Esophagus muscularis mucosa (tissue), 4 donors: ENCODE results near the gene TRAPPC3. TPM values are rescaled to one million over a fixed set of nuclear protein-coding genes. Genes with fewer than 3 reads are reported as not detected.
A peak's percentile ranks its signal among the peaks of the same experiment; 100 is the strongest.

Experiments used
- DNase-seq: peaks from one replicate; pipeline ENCODE4 v3.0.0-alpha.2; 2017; ENCODE audit errors: extremely low spot score
- H3K27ac ChIP-seq, 4 donors: fragments of 200-600 bp; sonication (generic); replicated peaks in 1 of 4; 1 replicate in 3 of 4; 2 replicates in 1 of 4; pipeline ENCODE4 v1.5.1; 2016 to 2019; ENCODE audit warnings: mild to moderate bottlenecking in 1 of 4
- H3K27me3 ChIP-seq, 4 donors: fragments of 200-600 bp; sonication (generic); one replicate each; pipeline versions ENCODE4 v1.5.1 to v1.6.0; 2016 to 2019
- H3K36me3 ChIP-seq, 4 donors: fragments of 200-600 bp; sonication (generic); one replicate each; pipeline ENCODE4 v1.5.1; 2016 to 2019
- H3K4me1 ChIP-seq, 4 donors: fragments of 200-600 bp; sonication (generic); one replicate each; pipeline ENCODE4 v1.5.1; 2016 to 2019
- H3K4me3 ChIP-seq, 4 donors: fragments of 200-600 bp; sonication (generic); 1 replicate in 2 of 4; 2 replicates in 2 of 4; pipeline ENCODE4 v1.5.1; 2016 to 2019; ENCODE audit warnings: mild to moderate bottlenecking in 4 of 4, moderate library complexity in 1 of 4
- H3K9me3 ChIP-seq, 4 donors: fragments of 200-600 bp; sonication (generic); 1 replicate in 3 of 4; 2 replicates in 1 of 4; pipeline ENCODE4 v1.5.1; 2016 to 2019
- CTCF ChIP-seq, 3 experiments: fragments of 200-600 bp in 2 of 3; fragments of 450-650 bp in 1 of 3; sonication (generic) in 2 of 3; IDR thresholded peaks; one replicate each; pipeline ENCODE4 v1.5.1; 2017 to 2019; ENCODE audit warnings: antibody characterized with exemption in 3 of 3, mild to moderate bottlenecking in 2 of 3, moderate library complexity in 1 of 3
- EP300 ChIP-seq: sonication (generic); formaldehyde crosslinking; IDR thresholded peaks from one replicate; pipeline ENCODE4 v1.6.1; 2017; ENCODE audit warnings: antibody characterized with exemption
- POLR2A ChIP-seq: fragments of 450-650 bp; IDR thresholded peaks from one replicate; pipeline ENCODE4 v1.6.1; 2017; ENCODE audit warnings: antibody characterized with exemption, moderate library complexity, mild to moderate bottlenecking, low read depth
- POLR2AphosphoS5 ChIP-seq, 2 donors: sonication (generic); formaldehyde crosslinking; IDR thresholded peaks; one replicate each; pipeline ENCODE4 v1.6.1; 2017; ENCODE audit warnings: antibody characterized with exemption in 2 of 2
- WGBS: methylation state at CpG from one replicate; pipeline ENCODE4 v1.1.5; 2018; 5-methylcytosine and 5-hydroxymethylcytosine counted together
- intact Hi-C: fragments of 100-400 bp; cut with DNase I; formaldehyde crosslinking; loops from one replicate; pipeline ENCODE4 v1.15.1; 2023
- total RNA-seq, 4 donors: library from RNA; depleted of rRNA; stranded (reverse); fragments of >200 nt; gene quantifications; one replicate each; pipeline versions ENCODE4 v1.1.0 to v1.2.1, GENCODE V29; 2016

Gene TRAPPC3
- total RNA-seq, 4 donors from 2014 or later: 97.9 to 164 (median 122) TPM

- 42% methylated on average over 2 of the region's 2 CpGs for WGBS
- no peak overlapping the region for H3K4me3 ChIP-seq
- H3K27me3 ChIP-seq: no peaks in the 10 kb centered on the region
- H3K36me3 ChIP-seq: peaks cover 29 to 36% (median 35%) of the 10 kb centered on the region in 4 donors
- intact Hi-C loops: no loop called here
- no peak for DNase-seq
- TF ChIP-seq POLR2AphosphoS5 (IDR thresholded peaks at IDR 0.05) (peak; percentile 80), EP300 (no peak)
- H3K27ac ChIP-seq: peak overlapping the region; percentile 76 to 89 (median 81)
- H3K9me3 ChIP-seq: no peaks in the 10 kb centered on the region
- peaks cover 22 to 73% (median 50%) of the 10 kb centered on the region in 4 donors for H3K4me1 ChIP-seq
Measured at GRCh38 chr1:36183309-36183856, 34.1 kb upstream of the TRAPPC3 start.

DNA sequence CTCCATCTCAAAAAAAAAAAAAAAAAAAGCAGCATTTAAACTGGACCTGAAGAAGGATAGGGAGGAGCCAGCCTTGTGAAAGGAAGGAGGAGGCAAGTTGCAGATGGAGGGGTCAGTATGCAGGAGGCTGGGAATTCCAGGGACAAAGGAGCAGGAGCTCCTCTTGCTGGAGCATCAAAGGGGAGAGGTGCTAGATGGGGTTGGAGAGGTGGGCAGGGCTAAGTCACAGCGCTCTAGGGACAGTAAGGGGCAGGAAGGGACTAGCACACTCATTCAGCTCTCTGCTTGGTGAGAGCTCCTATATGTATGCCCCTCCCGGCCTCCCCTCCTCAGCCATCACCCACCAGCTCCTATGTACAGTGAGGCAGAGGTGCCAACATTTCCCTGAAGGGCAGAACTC is 33.4 kb upstream of the TRAPPC3 start:
- no peaks in the 10 kb centered on the region for H3K9me3 ChIP-seq
- intact Hi-C loops: no loop called here
- peaks cover 36 to 43% (median 41%) of the 10 kb centered on the region in 4 donors for H3K36me3 ChIP-seq
- 38% methylated on average over 1 of the region's 2 CpGs for WGBS
- no peak overlapping the region for H3K4me3 ChIP-seq
- peaks cover 24 to 73% (median 52%) of the 10 kb centered on the region in 4 donors for H3K4me1 ChIP-seq
- H3K27me3 ChIP-seq: no peaks in the 10 kb centered on the region
- no peak for DNase-seq
- peak overlapping the region; percentile 76 to 89 (median 81) for H3K27ac ChIP-seq
- TF ChIP-seq POLR2A (no peak), POLR2AphosphoS5 (IDR thresholded peaks at IDR 0.05) (no peak)

DNA sequence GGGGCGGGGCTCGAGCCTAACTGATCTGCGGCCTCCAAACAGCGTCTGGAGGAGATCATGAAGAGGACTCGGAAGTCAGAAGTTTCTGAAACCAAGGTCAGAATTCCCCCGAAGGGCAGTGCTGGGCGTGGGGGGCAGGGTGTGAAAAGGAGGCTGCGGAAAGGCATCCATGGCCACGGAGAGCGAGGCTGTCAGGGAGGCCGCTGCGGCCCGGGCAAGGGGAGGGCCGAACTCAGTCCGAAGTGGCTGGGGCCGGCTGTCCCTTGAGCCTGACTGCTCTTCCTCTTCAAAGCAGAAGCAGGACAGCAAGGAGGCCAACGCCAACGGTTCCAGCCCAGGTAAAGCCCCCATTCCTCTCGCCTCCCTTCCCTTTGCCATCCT is 29.9 kb upstream of the TRAPPC3 start:
- Histone ChIP-seq H3K36me3 (peaks cover 64 to 77% (median 76%) of the 10 kb centered on the region in 4 donors), H3K9me3 (no peaks in the 10 kb centered on the region), H3K27ac (peak overlapping the region; percentile 70 to 89 (median 78)), H3K27me3 (no peaks in the 10 kb centered on the region), H3K4me1 (peaks cover 44 to 93% (median 72%) of the 10 kb centered on the region in 4 donors), H3K4me3 (no peak overlapping the region)
- no peak for DNase-seq
- intact Hi-C loops: no loop called here
- whole genome bisulfite sequencing: 90% methylated on average over 19 of the region's 19 CpGs
- TF ChIP-seq CTCF (IDR thresholded peaks at IDR 0.05): no peak
- no peak for TF ChIP-seq POLR2A
- TF ChIP-seq EP300: no peak

DNA sequence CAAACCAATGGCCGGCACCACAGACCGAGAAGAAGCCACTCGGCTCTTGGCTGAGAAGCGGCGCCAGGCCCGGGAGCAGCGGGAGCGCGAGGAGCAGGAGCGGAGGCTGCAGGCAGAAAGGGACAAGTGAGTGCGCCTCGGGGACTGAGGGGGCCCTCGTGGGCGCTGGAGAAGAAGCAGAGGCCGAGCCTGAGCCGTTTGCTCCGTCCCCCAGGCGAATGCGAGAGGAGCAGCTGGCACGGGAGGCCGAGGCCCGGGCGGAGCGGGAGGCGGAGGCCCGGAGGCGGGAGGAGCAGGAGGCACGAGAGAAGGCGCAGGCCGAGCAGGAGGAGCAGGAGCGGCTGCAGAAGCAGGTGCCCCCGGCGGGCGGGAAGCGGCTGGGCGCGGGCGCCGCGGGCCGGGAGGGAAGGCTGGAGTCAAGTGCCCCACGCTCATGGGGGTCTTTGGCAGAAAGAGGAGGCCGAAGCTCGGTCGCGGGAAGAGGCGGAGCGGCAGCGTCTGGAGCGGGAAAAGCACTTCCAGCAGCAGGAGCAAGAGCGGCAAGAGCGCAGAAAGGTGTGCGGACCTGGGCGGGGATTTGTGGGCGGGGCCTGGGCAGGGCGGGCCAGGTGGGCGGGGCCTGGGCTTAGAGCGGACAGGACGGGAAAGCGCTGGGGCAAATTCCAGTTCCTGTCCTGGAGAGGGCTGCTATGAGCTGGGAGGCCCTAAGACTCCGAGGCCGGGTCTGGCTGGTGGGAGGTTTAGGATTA is 29.4 kb upstream of the TRAPPC3 start:
- H3K36me3 ChIP-seq: peaks cover 70 to 83% (median 82%) of the 10 kb centered on the region in 4 donors
- TF ChIP-seq EP300 (no peak), POLR2AphosphoS5 (IDR thresholded peaks at IDR 0.05) (no peak), POLR2A (no peak), CTCF (IDR thresholded peaks at IDR 0.05) (no peak)
- peak overlapping the region; percentile 70 to 89 (median 78) for H3K27ac ChIP-seq
- H3K4me3 ChIP-seq: no peak overlapping the region
- no peaks in the 10 kb centered on the region for H3K9me3 ChIP-seq
- H3K4me1 ChIP-seq: peaks cover 49 to 91% (median 72%) of the 10 kb centered on the region in 4 donors
- WGBS: 81% methylated on average over 61 of the region's 62 CpGs
- intact Hi-C loops: no loop called here
- no peaks in the 10 kb centered on the region for H3K27me3 ChIP-seq
- DNase-seq: no peak

- Histone ChIP-seq H3K36me3 (peaks cover 77 to 91% (median 90%) of the 10 kb centered on the region in 4 donors), H3K27ac (peak overlapping the region; percentile 70 to 89 (median 78)), H3K9me3 (no peaks in the 10 kb centered on the region), H3K27me3 (no peaks in the 10 kb centered on the region), H3K4me1 (peaks cover 53 to 91% (median 70%) of the 10 kb centered on the region in 4 donors), H3K4me3 (no peak overlapping the region)
- intact Hi-C loops: no loop called here
- WGBS: 82% methylated on average over 32 of the region's 33 CpGs
- TF ChIP-seq CTCF (IDR thresholded peaks at IDR 0.05) (no peak), POLR2A (no peak), POLR2AphosphoS5 (IDR thresholded peaks at IDR 0.05) (no peak), EP300 (no peak)
- DNase-seq: no peak
Measured at GRCh38 chr1:36177589-36178431, 28.5 kb upstream of the TRAPPC3 start.
